ENCODE results near the gene KRTAP10-11.

Gene KRTAP10-11

GRCh38 chr21:44611551-44611950, 34.7 kb upstream of the KRTAP10-11 start:
- no peaks in the 10 kb centered on the region for H3K36me3 ChIP-seq
- no peak overlapping the region for H3K27ac ChIP-seq
- peaks cover 0 to under 1% of the 10 kb centered on the region in 2 experiments for H3K4me1 ChIP-seq (ENCODE audit: control insufficient read depth in 1 of 2, insufficient read depth in 1 of 2, low read depth in 1 of 2, low read length in 1 of 2)
- peaks cover 3% of the 10 kb centered on the region for H3K27me3 ChIP-seq
- H3K9me3 ChIP-seq = no peaks in the 10 kb centered on the region
- TF ChIP-seq CTCF (IDR thresholded peaks at IDR 0.05) = no peak
- H3K4me3 ChIP-seq (ENCODE audit: low read depth in 1 of 2, low read length in 1 of 2) = no peak overlapping the region

GRCh38 chr21:44612029-44612486, 34.2 kb upstream of the KRTAP10-11 start, which contains the start of gene KRTAP10-8:
KRTAP10-8 (plus strand) TSS chr21:44612079; CDS start chr21:44612101, 22 bp downstream.
- TF ChIP-seq CTCF (IDR thresholded peaks at IDR 0.05) = no peak
- Histone ChIP-seq H3K27me3 (no peaks in the 10 kb centered on the region), H3K4me3 (ENCODE audit: low read depth in 1 of 2, low read length in 1 of 2) (no peak within 1 kb of the TSS), H3K36me3 (no peaks in the 10 kb centered on the region), H3K4me1 (ENCODE audit: control insufficient read depth in 1 of 2, insufficient read depth in 1 of 2, low read depth in 1 of 2, low read length in 1 of 2) (peaks cover 0 to 6% of the 10 kb centered on the region in 2 experiments), H3K9me3 (no peaks in the 10 kb centered on the region), H3K27ac (no peak within 1 kb of the TSS)

- H3K27ac ChIP-seq = no peak overlapping the region
- H3K4me3 ChIP-seq (ENCODE audit: low read depth in 1 of 2, low read length in 1 of 2) = no peak overlapping the region
- no peaks in the 10 kb centered on the region for H3K9me3 ChIP-seq
These were observed 33.5 kb upstream of the KRTAP10-11 start for GRCh38 chr21:44612669-44613229.

GRCh38 chr21:44613386-44614155, 32.6 kb upstream of the KRTAP10-11 start:
- Histone ChIP-seq H3K4me3 (ENCODE audit: low read depth in 1 of 2, low read length in 1 of 2) (no peak overlapping the region), H3K27me3 (no peaks in the 10 kb centered on the region), H3K27ac (no peak overlapping the region), H3K4me1 (ENCODE audit: control insufficient read depth in 1 of 2, insufficient read depth in 1 of 2, low read depth in 1 of 2, low read length in 1 of 2) (peaks cover 15 to 21% of the 10 kb centered on the region in 2 experiments), H3K9me3 (no peaks in the 10 kb centered on the region), H3K36me3 (no peaks in the 10 kb centered on the region)
- TF ChIP-seq CTCF (IDR thresholded peaks at IDR 0.05) = no peak

More at GRCh38 chr21:44612669-44613229, 33.5 kb upstream of the KRTAP10-11 start:
- Histone ChIP-seq H3K4me1 (ENCODE audit: control insufficient read depth in 1 of 2, insufficient read depth in 1 of 2, low read depth in 1 of 2, low read length in 1 of 2) (peaks cover 6 to 13% of the 10 kb centered on the region in 2 experiments), H3K27me3 (no peaks in the 10 kb centered on the region), H3K36me3 (no peaks in the 10 kb centered on the region)
- no peak for TF ChIP-seq CTCF (IDR thresholded peaks at IDR 0.05)

GRCh38 chr21:44614161-44614631, 32.0 kb upstream of the KRTAP10-11 start:
- no peaks in the 10 kb centered on the region for H3K27me3 ChIP-seq
- H3K4me1 ChIP-seq (ENCODE audit: control insufficient read depth in 1 of 2, insufficient read depth in 1 of 2, low read depth in 1 of 2, low read length in 1 of 2) = peaks cover 21 to 27% of the 10 kb centered on the region in 2 experiments
- H3K27ac ChIP-seq = no peak overlapping the region
- no peak overlapping the region for H3K4me3 ChIP-seq (ENCODE audit: low read depth in 1 of 2, low read length in 1 of 2)
- no peaks in the 10 kb centered on the region for H3K9me3 ChIP-seq
- no peaks in the 10 kb centered on the region for H3K36me3 ChIP-seq
- TF ChIP-seq CTCF (IDR thresholded peaks at IDR 0.05) = no peak
